C4-2B (cell line): ENCODE data around the gene HOXC5.

ENCODE experiments used
- ZFX ChIP-seq: fragments of 450-650 bp; IDR thresholded peaks from 2 replicates; pipeline ENCODE4 v1.6.1; 2017
- TF ChIP-seq, protein P1 (sequence below): fragments of 450-650 bp; conservative IDR thresholded peaks from 2 replicates; pipeline ENCODE4 v1.5.1; 2017; ENCODE audit warnings: mild to moderate bottlenecking

DNA sequence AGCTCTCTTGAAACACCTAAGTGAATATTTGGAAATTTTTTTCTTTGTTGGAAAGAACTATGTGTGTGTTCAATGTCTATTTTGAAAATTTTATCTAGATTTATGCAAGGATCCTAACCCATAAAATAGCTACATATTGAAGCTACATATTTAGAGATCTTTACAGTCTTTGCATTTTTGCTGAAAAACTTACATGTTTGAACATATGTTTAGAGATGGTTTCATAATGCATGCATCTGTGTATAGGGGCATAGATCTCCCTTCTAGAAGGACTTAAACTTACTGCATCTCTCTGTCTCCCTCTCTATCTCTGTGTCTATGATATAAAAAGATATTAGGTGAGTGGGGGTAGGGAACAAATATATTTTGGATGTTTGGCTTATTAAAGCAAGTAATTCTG is 12.6 kb downstream of the HOXC5 start:
- TF ChIP-seq, protein P1, sequence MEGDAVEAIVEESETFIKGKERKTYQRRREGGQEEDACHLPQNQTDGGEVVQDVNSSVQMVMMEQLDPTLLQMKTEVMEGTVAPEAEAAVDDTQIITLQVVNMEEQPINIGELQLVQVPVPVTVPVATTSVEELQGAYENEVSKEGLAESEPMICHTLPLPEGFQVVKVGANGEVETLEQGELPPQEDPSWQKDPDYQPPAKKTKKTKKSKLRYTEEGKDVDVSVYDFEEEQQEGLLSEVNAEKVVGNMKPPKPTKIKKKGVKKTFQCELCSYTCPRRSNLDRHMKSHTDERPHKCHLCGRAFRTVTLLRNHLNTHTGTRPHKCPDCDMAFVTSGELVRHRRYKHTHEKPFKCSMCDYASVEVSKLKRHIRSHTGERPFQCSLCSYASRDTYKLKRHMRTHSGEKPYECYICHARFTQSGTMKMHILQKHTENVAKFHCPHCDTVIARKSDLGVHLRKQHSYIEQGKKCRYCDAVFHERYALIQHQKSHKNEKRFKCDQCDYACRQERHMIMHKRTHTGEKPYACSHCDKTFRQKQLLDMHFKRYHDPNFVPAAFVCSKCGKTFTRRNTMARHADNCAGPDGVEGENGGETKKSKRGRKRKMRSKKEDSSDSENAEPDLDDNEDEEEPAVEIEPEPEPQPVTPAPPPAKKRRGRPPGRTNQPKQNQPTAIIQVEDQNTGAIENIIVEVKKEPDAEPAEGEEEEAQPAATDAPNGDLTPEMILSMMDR = no peak
- no peak for TF ChIP-seq ZFX
